Testis (tissue), 3 donors: ENCODE data around the gene HSPBP1. TPM values are rescaled to one million over a fixed set of nuclear protein-coding genes. Genes with fewer than 3 reads are reported as not detected.
"Not testable (repeated sequence)": the region's sequence is repeated elsewhere in the genome, so short reads cannot be mapped to it uniquely, and the experiment has no call there.

ENCODE experiments used
- DNase-seq: peaks from one replicate; pipeline ENCODE4 v3.0.0-alpha.2; 2019
- H3K27ac ChIP-seq, 2 donors: fragments of 200-600 bp; sonication (generic); one replicate each; pipeline ENCODE4 v1.5.1; 2019
- H3K27me3 ChIP-seq: fragments of 200-600 bp; sonication (generic); one replicate; pipeline ENCODE4 v1.5.1; 2019
- H3K36me3 ChIP-seq: fragments of 200-600 bp; sonication (generic); one replicate; pipeline ENCODE4 v1.5.1; 2017; ENCODE audit warnings: low read depth; ENCODE audit errors: missing control alignments
- H3K4me1 ChIP-seq: fragments of 200-600 bp; sonication (generic); one replicate; pipeline ENCODE4 v1.5.1; 2019
- H3K4me3 ChIP-seq, 2 donors: fragments of 200-600 bp; sonication (generic); one replicate each; pipeline ENCODE4 v1.5.1; 2017 to 2019
- H3K9me3 ChIP-seq: fragments of 200-600 bp; sonication (generic); one replicate; pipeline ENCODE4 v1.5.1; 2017
- POLR2A ChIP-seq: fragments of 450-650 bp; IDR thresholded peaks from one replicate; pipeline ENCODE4 v1.6.1; 2017; ENCODE audit warnings: antibody characterized with exemption, mild to moderate bottlenecking, moderate library complexity
- WGBS, 2 donors: methylation state at CpG; one replicate each; pipeline ENCODE4 v1.1.5; 2018; 5-methylcytosine and 5-hydroxymethylcytosine counted together
- intact Hi-C: fragments of 100-400 bp; cut with DNase I; formaldehyde crosslinking; loops from one replicate; pipeline ENCODE4 v1.15.1; 2023; ENCODE audit warnings: low total_unique reads
- polyA plus RNA-seq: library from polyadenylated mRNA; stranded (reverse); fragments of 350-450 nt; fragmentation: Illumina TruSeq; extraction: RNeasy Lipid Tissue Mini Kit (QIAGEN cat#74804); gene quantifications from one replicate; pipeline ENCODE4 v1.2.3, GENCODE V29; 2014; ENCODE audit warnings: low read depth, low replicate concordance; ENCODE audit not compliant: insufficient read depth
- total RNA-seq, 2 donors: library from RNA; depleted of rRNA; stranded (reverse); fragments of >200 nt; gene quantifications; one replicate each; pipeline ENCODE4 v1.2.3, GENCODE V29; 2016
- TF ChIP-seq, protein P1 (sequence below), 3 experiments: fragments of 450-650 bp in 2 of 3; fragments of 200-600 bp in 1 of 3; sonication (generic) in 1 of 3; IDR thresholded peaks; one replicate each; pipeline ENCODE4 v1.5.1; 2016 to 2019; ENCODE audit warnings: antibody characterized with exemption in 3 of 3, mild to moderate bottlenecking in 2 of 3, moderate library complexity in 1 of 3

The HSPBP1 gene
- total and polyA plus RNA-seq, 3 donors from 2014 or later, result 42.7 to 48.2 (median 43.5) TPM

DNA sequence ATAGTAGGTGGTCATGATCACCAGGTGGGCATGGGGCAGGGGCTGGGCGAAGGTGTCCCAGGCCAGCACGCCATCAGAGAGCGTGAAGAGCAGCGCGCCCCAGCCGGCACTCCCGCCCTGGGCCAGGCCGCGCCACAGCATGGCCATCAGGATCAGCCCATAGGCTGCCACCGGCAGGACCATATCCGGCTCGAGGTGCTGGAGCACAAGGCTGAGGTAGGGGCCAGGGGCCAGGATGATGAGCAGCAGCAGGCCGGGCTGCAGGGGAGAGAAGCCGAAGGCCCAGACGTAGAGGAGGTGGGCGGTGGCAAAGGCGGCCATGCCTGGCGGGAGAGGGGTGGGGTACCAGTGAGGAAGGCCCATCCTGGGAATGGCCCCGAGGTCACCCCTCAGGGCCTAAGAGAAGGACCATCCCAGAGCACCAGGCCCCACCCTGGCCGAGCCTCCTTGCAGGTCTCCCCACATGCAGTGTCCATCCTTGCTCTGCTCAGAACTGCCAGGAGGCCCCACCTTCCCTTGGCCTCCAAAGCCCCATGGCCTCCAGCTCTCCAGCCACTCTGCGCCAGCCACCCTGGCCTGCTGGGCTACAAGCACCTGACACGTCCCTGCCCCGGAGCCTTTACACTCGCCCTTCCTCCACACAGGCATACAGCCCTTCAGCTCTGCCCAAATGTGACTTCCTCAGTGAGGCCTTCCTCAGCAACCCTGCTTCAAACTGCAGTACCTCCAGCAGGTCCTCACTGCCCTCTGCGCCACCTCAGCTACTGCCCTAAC, 52.5 kb downstream of the HSPBP1 start:
- WGBS, 2 donors, result 89 to 91% methylated on average over 14 to 25 of the region's 25 CpGs
- Histone ChIP-seq H3K9me3 (no peaks in the 10 kb centered on the region), H3K27me3 (no peaks in the 10 kb centered on the region), H3K27ac (no peak overlapping the region), H3K4me3 (no peak overlapping the region), H3K36me3 (no peaks in the 10 kb centered on the region), H3K4me1 (no peaks in the 10 kb centered on the region)
- TF ChIP-seq POLR2A, result no peak
- TF ChIP-seq, protein P1, sequence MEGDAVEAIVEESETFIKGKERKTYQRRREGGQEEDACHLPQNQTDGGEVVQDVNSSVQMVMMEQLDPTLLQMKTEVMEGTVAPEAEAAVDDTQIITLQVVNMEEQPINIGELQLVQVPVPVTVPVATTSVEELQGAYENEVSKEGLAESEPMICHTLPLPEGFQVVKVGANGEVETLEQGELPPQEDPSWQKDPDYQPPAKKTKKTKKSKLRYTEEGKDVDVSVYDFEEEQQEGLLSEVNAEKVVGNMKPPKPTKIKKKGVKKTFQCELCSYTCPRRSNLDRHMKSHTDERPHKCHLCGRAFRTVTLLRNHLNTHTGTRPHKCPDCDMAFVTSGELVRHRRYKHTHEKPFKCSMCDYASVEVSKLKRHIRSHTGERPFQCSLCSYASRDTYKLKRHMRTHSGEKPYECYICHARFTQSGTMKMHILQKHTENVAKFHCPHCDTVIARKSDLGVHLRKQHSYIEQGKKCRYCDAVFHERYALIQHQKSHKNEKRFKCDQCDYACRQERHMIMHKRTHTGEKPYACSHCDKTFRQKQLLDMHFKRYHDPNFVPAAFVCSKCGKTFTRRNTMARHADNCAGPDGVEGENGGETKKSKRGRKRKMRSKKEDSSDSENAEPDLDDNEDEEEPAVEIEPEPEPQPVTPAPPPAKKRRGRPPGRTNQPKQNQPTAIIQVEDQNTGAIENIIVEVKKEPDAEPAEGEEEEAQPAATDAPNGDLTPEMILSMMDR (IDR thresholded peaks at IDR 0.05), result no peak
- no peak for DNase-seq
- intact Hi-C loops, result no loop called here

DNA sequence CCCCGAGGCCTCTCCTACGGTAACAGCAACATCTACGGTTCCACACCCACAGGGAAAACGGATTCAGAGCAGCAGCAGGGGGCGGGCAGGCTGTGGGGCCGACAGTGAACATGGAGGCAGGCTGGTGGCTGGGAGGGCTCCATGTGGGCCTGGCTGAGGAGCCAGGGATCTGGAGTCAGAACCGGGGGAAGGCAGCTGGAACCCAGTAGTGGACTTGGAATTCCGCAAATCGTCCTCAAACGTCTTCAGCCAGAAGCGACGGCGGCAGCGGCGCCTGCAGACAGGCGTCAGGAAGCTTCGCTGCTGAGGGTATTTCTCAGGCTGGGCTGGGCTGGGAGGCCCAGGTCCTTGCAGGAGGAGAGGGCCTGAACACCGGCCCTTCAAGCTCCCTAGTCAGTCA, 53.1 kb downstream of the HSPBP1 start:
- DNase-seq, result no peak
- Histone ChIP-seq H3K36me3 (no peaks in the 10 kb centered on the region), H3K4me3 (no peak overlapping the region), H3K27ac (no peak overlapping the region), H3K4me1 (no peaks in the 10 kb centered on the region), H3K27me3 (no peaks in the 10 kb centered on the region), H3K9me3 (no peaks in the 10 kb centered on the region)
- TF ChIP-seq, protein P1 (IDR thresholded peaks at IDR 0.05), result no peak
- TF ChIP-seq POLR2A, result no peak
- intact Hi-C loops, result no loop called here
- WGBS, 2 donors, result 73 to 77% methylated on average over 7 to 18 of the region's 18 CpGs

DNA sequence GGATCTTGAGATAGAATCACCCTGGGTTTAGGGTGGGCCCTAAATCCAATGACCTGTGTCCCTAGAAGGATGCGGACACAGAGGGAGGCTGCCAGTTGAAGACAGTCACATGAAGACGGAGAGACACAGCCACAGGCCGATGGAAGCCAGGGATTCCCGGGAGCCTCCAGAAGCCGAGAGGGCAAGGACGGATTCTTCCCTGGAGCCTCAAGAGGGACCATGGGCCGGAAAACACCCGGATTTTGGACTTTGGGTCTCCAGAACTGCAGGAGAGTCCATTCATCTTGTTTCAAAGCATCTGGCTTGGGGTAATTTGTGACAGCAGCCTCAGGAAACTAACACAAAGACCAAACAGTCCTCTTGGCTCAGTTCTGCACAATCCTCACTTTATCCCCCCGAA, 53.6 kb downstream of the HSPBP1 start:
- no peak for DNase-seq
- Histone ChIP-seq H3K27ac (no peak overlapping the region), H3K9me3 (no peaks in the 10 kb centered on the region), H3K36me3 (no peaks in the 10 kb centered on the region), H3K4me3 (no peak overlapping the region), H3K27me3 (no peaks in the 10 kb centered on the region), H3K4me1 (no peaks in the 10 kb centered on the region)
- intact Hi-C loops, result no loop called here
- 72 to 94% methylated on average over 5 to 9 of the region's 9 CpGs for WGBS, 2 donors
- TF ChIP-seq, protein P1 (IDR thresholded peaks at IDR 0.05), result no peak
- no peak for TF ChIP-seq POLR2A

DNA sequence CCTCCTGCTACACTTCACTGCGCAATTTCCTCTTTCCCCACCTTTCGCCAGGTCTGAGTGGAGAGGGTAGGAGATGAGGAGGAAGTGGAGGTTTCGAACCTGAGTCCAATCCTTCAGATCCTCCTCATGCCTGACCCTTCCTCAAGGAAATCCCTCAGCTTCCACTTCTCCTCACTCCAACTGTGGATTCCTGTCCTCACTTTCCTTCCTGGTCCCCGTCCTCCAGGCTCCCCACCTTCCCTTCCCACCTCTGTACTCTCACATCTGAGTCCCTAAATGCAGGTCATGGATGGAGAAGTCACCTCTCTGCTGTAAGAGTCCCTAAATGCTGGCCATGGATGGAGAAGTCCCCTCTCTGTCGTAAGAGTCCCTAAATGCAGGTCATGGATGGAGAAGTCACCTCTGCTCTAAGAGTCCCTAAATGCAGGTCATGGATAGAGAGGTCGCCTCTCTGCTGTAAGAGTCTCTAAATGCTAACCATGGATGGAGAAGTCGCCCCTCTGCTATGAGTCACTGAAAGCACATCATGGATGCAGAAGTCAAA, 54.4 kb downstream of the HSPBP1 start:
- TF ChIP-seq POLR2A, result no peak
- TF ChIP-seq, protein P1 (IDR thresholded peaks at IDR 0.05), result no peak
- Histone ChIP-seq H3K9me3 (no peaks in the 10 kb centered on the region), H3K4me3 (no peak overlapping the region), H3K27me3 (no peaks in the 10 kb centered on the region), H3K36me3 (no peaks in the 10 kb centered on the region), H3K4me1 (no peaks in the 10 kb centered on the region), H3K27ac (no peak overlapping the region)
- WGBS, 2 donors, result 89% methylated on average over 7 of the region's 7 CpGs
- no peak for DNase-seq
- intact Hi-C loops, result no loop called here

DNA sequence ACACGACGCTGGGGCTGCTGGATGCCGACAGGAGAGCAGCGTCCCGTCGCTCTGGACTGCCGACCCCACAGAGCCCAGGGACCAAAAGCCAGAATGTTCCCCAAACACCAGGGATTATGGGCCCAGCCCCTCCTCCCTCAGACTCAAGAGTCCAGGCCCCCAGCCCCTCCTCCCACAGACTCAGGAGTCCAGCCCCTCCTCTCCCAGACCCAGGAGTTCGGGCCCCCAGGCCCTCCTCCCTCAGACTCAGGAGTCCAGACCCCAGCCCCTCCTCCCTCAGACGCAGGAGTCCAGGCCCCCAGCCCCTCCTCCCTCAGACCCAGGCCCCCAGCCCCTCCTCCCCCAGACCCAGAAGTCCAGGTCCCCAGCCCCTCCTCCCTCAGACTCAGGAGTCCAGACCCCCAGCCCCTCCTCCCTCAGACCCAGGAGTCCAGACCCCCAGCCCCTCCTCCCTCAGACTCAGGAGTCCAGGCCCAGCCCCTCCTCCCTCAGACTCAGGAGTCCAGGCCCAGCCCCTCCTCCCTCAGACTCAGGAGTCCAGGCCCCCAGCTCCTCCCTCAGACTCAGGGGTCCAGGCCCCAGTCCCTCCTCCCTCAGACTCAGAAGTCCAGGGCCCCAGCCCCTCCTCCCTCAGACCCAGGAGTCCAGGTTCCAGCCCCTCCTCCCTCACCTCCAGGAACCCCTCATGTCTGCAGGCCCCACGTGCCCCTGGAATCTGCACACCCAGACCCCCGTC, 55.1 kb downstream of the HSPBP1 start:
- WGBS, 2 donors, result 73 to 78% methylated on average over 6 to 11 of the region's 11 CpGs
- H3K36me3 ChIP-seq, H3K4me1 ChIP-seq, H3K4me3 ChIP-seq, H3K27ac ChIP-seq, intact Hi-C loops, H3K9me3 ChIP-seq, H3K27me3 ChIP-seq, DNase-seq: not testable (repeated sequence)
